ENCODE data around the gene ARHGAP15.

The ARHGAP15 gene

GRCh38 chr2:143258126-143258892 lies 129.1 kb downstream of the ARHGAP15 start:
- Histone ChIP-seq H3K27ac (no peak overlapping the region), H3K4me3 (no peak overlapping the region)
- TF ChIP-seq CTCF (IDR thresholded peaks at IDR 0.05), result no peak
- no peak for DNase-seq (ENCODE audit: low spot score)

DNA sequence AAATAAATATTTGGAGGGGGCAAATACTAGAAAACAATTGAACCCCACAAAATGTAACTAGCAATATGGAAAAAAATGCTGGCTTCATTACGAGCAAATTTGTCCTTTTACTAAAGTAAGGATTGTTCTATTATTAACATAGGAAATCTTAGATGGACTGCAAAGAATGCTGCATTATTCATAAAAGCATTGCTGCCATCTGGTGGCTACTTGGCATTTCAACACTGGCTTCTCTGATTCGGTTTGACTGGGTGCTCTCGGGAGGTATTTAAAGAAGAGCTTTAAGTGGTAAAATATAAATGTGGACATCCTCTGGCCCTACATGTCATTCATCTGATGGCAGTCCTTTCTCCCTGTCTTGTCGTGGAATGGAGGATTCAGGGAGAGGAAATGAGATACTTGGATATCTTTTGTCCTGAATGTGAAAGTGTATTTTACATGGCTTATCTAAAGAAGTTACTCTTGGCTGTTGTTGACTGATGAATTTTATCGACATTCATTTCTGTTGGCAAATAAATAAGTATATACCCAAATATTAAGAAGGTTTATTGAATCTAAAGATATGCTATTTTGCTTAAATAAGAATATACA lies 130.2 kb downstream of the ARHGAP15 start:
- DNase-seq (ENCODE audit: low spot score), result no peak
- Histone ChIP-seq H3K27ac (no peak overlapping the region), H3K4me3 (peak overlapping the region; percentile 53)
- peak; percentile 52 for TF ChIP-seq CTCF (IDR thresholded peaks at IDR 0.05)

DNA sequence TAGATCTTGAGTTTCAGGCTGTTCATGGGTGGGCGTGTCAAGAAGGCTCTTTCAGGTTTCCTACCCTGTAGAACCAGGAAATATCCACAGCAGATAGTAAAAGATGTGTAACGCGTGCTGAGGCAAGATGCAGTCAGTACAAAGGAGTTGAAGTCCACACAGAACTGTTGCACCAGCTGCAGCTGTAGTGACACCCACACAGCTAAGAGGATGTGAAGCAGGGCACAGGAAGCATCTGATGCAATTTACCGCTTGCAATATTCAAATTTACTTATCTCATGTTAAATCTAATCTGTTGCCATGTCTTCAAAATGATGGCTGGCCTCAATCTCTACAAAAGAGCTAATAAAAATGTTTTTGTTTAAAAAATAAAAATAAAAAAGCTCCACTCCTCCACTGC lies 132.8 kb downstream of the ARHGAP15 start:
- H3K27ac ChIP-seq, result no peak overlapping the region
- no peak overlapping the region for H3K4me3 ChIP-seq
- no peak for DNase-seq (ENCODE audit: low spot score)
- no peak for TF ChIP-seq CTCF (IDR thresholded peaks at IDR 0.05)

DNA sequence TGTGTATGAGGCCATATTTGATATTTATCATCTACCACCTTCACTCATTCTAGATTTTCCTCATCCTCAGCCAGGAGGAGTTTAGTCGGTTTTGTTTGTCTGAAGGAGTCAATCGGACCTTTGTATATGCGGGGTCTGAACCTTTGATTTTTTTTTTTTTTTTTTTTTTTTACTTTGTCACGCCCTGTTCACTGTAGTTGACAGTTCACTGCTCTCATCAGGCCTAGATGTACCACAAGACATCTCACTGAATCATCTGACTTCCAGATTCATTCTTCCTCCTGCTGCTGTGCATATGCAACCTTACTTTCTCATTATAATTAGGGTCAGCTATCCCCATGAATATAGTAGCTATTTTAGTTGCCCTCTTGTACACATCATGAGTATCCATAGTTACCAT lies 133.2 kb downstream of the ARHGAP15 start:
- no peak for TF ChIP-seq CTCF (IDR thresholded peaks at IDR 0.05)
- H3K27ac ChIP-seq, result no peak overlapping the region
- DNase-seq (ENCODE audit: low spot score), result no peak
- no peak overlapping the region for H3K4me3 ChIP-seq

GRCh38 chr2:143263066-143263625 lies 133.9 kb downstream of the ARHGAP15 start:
- no peak for DNase-seq (ENCODE audit: low spot score)
- H3K27ac ChIP-seq, result no peak overlapping the region
- TF ChIP-seq CTCF (IDR thresholded peaks at IDR 0.05), result no peak
- no peak overlapping the region for H3K4me3 ChIP-seq

- no peak for TF ChIP-seq CTCF (IDR thresholded peaks at IDR 0.05)
- Histone ChIP-seq H3K27ac (peak overlapping the region; percentile 43 to 72), H3K4me3 (no peak overlapping the region)
- DNase-seq (ENCODE audit: low spot score), result no peak
Observed at GRCh38 chr2:143264851-143265250, 135.6 kb downstream of the ARHGAP15 start.

DNA sequence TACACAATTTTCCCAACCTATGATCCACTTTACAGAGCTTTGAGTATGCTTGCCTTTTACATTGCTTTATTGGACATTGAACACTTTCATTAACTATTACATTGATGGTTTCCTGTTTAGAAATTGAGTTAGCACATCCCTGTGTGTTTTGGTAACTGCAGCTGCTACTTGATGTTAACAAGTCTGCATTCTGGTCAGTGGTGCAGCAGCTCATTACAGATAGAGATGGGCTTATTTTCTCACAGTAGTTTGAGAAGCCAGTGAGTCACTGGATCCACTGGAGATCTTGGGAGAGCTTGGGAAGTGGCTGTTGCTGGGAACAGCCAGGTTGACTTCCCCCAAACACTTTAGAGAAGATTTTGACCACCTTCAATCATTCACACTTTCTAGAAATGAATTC lies 150.5 kb downstream of the ARHGAP15 start:
- Histone ChIP-seq H3K4me3 (no peak overlapping the region), H3K27ac (no peak overlapping the region)
- DNase-seq (ENCODE audit: low spot score), result no peak
- no peak for TF ChIP-seq CTCF (IDR thresholded peaks at IDR 0.05)

Measured in coronary artery (tissue), 2 donors.